Measurements from ENCODE around the gene MRPS10. TPM values are rescaled to one million over a fixed set of nuclear protein-coding genes. Genes with fewer than 3 reads are reported as not detected.

Gene MRPS10
- total RNA-seq = 10 to 100 TPM; 27.9 to 52.4 TPM

- DNase-seq (ENCODE audit: low spot score) = peak; percentile 94
- peak in 1 of 2 donors; percentile 27 for TF ChIP-seq CTCF (IDR thresholded peaks at IDR 0.05)
- H3K27ac ChIP-seq = peak within 1 kb of the TSS; percentile 68 to 85
These were observed at the start of gene MRPS10 for GRCh38 chr6:42217519-42218367. Gene MRPS10 (minus strand): TSS chr6:42217861. CDS start chr6:42217849, 12 bp downstream.

GRCh38 chr6:42266538-42266937, 48.9 kb upstream of the MRPS10 start:
- no peak for DNase-seq (ENCODE audit: low spot score)
- no peaks in the 10 kb centered on the region for H3K27me3 ChIP-seq
- no peak overlapping the region for H3K27ac ChIP-seq
- TF ChIP-seq CTCF (IDR thresholded peaks at IDR 0.05) = no peak
- H3K36me3 ChIP-seq = no peaks in the 10 kb centered on the region
- no peak overlapping the region for H3K4me3 ChIP-seq
- no peaks in the 10 kb centered on the region for H3K9me3 ChIP-seq
- H3K4me1 ChIP-seq = peaks cover 0 to 6% of the 10 kb centered on the region in 2 donors

More at GRCh38 chr6:42217519-42218367, at the start of gene MRPS10:
- no peaks in the 10 kb centered on the region for H3K9me3 ChIP-seq
- peaks cover 14% of the 10 kb centered on the region for H3K36me3 ChIP-seq
- peak within 1 kb of the TSS; percentile 55 to 75 for H3K4me3 ChIP-seq
- H3K27me3 ChIP-seq = no peaks in the 10 kb centered on the region
- H3K4me1 ChIP-seq = peaks cover 0 to 25% of the 10 kb centered on the region in 2 donors

- no peaks in the 10 kb centered on the region for H3K27me3 ChIP-seq
- H3K4me1 ChIP-seq = peaks cover 0 to 16% of the 10 kb centered on the region in 2 donors
- DNase-seq (ENCODE audit: low spot score) = no peak
- no peak overlapping the region for H3K27ac ChIP-seq
- no peak overlapping the region for H3K4me3 ChIP-seq
- TF ChIP-seq CTCF (IDR thresholded peaks at IDR 0.05) = no peak
- H3K9me3 ChIP-seq = no peaks in the 10 kb centered on the region
- H3K36me3 ChIP-seq = no peaks in the 10 kb centered on the region
These were observed 47.3 kb upstream of the MRPS10 start for GRCh38 chr6:42264852-42265390.

- Histone ChIP-seq H3K36me3 (no peaks in the 10 kb centered on the region), H3K27ac (no peak overlapping the region), H3K27me3 (no peaks in the 10 kb centered on the region), H3K4me1 (peaks cover 0 to 16% of the 10 kb centered on the region in 2 donors), H3K9me3 (no peaks in the 10 kb centered on the region), H3K4me3 (no peak overlapping the region)
- no peak for TF ChIP-seq CTCF (IDR thresholded peaks at IDR 0.05)
- no peak for DNase-seq (ENCODE audit: low spot score)
These were observed 46.6 kb upstream of the MRPS10 start for GRCh38 chr6:42264162-42264851.

GRCh38 chr6:42263165-42263728, 45.6 kb upstream of the MRPS10 start:
- Histone ChIP-seq H3K4me1 (peaks cover 0 to 16% of the 10 kb centered on the region in 2 donors), H3K27me3 (no peaks in the 10 kb centered on the region), H3K4me3 (no peak overlapping the region), H3K36me3 (no peaks in the 10 kb centered on the region), H3K9me3 (no peaks in the 10 kb centered on the region), H3K27ac (no peak overlapping the region)
- TF ChIP-seq CTCF (IDR thresholded peaks at IDR 0.05) = no peak
- no peak for DNase-seq (ENCODE audit: low spot score)

Measured in right atrium auricular region (tissue), 2 donors.